NT2/D1 (cell line): Measurements from ENCODE around the gene CYP27A1.

Source experiments
- SUZ12 ChIP-seq: IDR thresholded peaks from 2 replicates; pipeline ENCODE4 v1.6.1; 2011; ENCODE audit not compliant: insufficient read length, insufficient read depth; ENCODE audit errors: extremely low read depth
- YY1 ChIP-seq: IDR thresholded peaks from 2 replicates; pipeline ENCODE4 v1.6.1; 2011; ENCODE audit not compliant: insufficient read length, insufficient read depth
- ZNF274 ChIP-seq: IDR thresholded peaks from 2 replicates; pipeline ENCODE4 v1.6.1; 2011; ENCODE audit warnings: mild to moderate bottlenecking, low read depth, low read length

DNA sequence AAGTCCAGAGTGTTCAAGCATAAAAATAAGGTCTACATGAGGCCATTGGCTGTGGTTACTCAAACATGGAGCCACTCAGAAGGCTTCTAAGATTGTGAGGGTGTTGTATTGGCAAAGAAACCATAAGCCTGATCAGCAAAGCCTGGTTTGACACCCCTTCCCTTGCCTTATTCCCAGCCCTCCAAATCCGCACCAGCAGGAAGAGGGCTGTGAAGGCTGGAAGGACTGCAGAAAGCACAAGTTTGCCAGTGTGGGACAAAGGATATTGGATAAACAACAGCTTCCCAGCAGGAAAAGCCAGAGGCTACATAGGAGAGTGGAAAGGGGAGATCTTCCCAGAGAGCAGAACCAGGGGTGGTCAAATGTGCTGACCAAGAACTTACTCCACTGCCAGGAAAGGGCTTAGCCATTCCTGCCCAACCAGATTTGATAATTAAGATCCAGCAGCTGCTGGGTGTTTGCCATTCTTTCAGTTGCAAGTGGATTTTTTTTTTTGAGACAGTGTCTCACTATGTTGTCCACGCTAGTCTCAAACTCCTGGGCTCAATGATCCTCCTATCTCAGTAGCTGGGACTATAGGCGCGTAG is 51.2 kb downstream of the CYP27A1 start:
- TF ChIP-seq ZNF274 (no peak), YY1 (no peak), SUZ12 (no peak)
